Karpas-422 (cell line): Measurements from ENCODE around the gene MCU. TPM values are rescaled to one million over a fixed set of nuclear protein-coding genes. Genes with fewer than 3 reads are reported as not detected.

ENCODE experiments used
- DNase-seq: peaks from one replicate; pipeline ENCODE4 v3.0.0-alpha.2; 2015
- H2AFZ ChIP-seq: fragments of 200-600 bp; sonication (generic); 2 replicates; pipeline ENCODE4 v1.6.1; 2014; ENCODE audit warnings: antibody characterized with exemption, low read length, mixed read lengths
- H3K27ac ChIP-seq: fragments of 200-600 bp; sonication (generic); 2 replicates; pipeline ENCODE4 v1.5.1; 2014; ENCODE audit warnings: mild to moderate bottlenecking, low read length, moderate library complexity
- H3K27me3 ChIP-seq: fragments of 200-600 bp; sonication (generic); 2 replicates; pipeline ENCODE4 v1.6.1; 2014; ENCODE audit warnings: low read length, mixed read lengths
- H3K36me3 ChIP-seq: fragments of 200-600 bp; sonication (generic); 2 replicates; pipeline ENCODE4 v1.6.1; 2014; ENCODE audit warnings: low read length, mixed read lengths; ENCODE audit not compliant: insufficient read depth
- H3K4me1 ChIP-seq: fragments of 200-600 bp; sonication (generic); 2 replicates; pipeline ENCODE4 v1.6.1; 2014; ENCODE audit warnings: mild to moderate bottlenecking, low read length, mixed read lengths
- H3K4me2 ChIP-seq: fragments of 200-600 bp; sonication (generic); 2 replicates; pipeline ENCODE4 v1.6.1; 2014; ENCODE audit warnings: low read length, low read depth, mild to moderate bottlenecking; ENCODE audit not compliant: poor library complexity, severe bottlenecking
- H3K4me3 ChIP-seq: fragments of 200-600 bp; sonication (generic); 2 replicates; pipeline ENCODE4 v1.5.1; 2014; ENCODE audit warnings: mild to moderate bottlenecking, antibody characterized with exemption, low read length, mixed read lengths
- H3K79me2 ChIP-seq: fragments of 200-600 bp; sonication (generic); 2 replicates; pipeline ENCODE4 v1.6.1; 2014; ENCODE audit warnings: mild to moderate bottlenecking, low read length, mixed read lengths
- H3K9ac ChIP-seq: fragments of 200-600 bp; sonication (generic); 2 replicates; pipeline ENCODE4 v1.6.0; 2014; ENCODE audit warnings: low read length
- H3K9me2 ChIP-seq: fragments of 200-600 bp; sonication (generic), shearing (Covaris generic); replicated peaks from 2 replicates; pipeline ENCODE4 v1.6.0; 2014; ENCODE audit warnings: mild to moderate bottlenecking, low read length, moderate library complexity; ENCODE audit not compliant: insufficient read depth
- H3K9me3 ChIP-seq: fragments of 300-700, 200-600 bp; sonication (generic); 2 replicates; pipeline ENCODE4 v1.6.1; 2014; ENCODE audit warnings: low read length, mixed read lengths
- H4K20me1 ChIP-seq: fragments of 200-600 bp; sonication (generic); 2 replicates; pipeline ENCODE4 v1.6.1; 2014; ENCODE audit warnings: mild to moderate bottlenecking, antibody characterized with exemption, low read length, low read depth; ENCODE audit not compliant: insufficient read depth
- total RNA-seq: library from RNA; depleted of rRNA; stranded (reverse); fragments of >200 nt; shearing (Covaris generic); gene quantifications from 2 replicates; pipeline ENCODE4 v1.2.3, GENCODE V29; 2014; ENCODE audit warnings: low replicate concordance

MCU gene
- total RNA-seq, 1 experiment from 2014 or later, result 41.3 TPM

DNA sequence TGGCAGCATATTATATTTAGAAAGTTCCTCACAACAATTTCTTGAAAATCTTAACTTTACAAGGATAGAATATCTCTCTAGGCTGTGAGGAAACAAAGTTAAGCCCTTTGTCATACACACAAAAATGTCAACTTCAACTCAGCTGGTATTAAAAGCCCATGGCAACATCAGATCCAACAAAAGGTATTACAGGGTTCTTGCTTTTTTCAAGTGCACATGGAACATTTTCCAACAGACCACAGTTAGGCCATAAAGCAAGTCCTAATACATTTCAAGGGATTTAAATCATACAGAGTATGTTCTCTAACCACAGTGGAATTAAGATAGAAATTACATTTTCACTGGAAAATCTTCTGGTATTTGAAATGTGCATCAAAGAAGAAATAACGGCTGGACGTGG is 129.7 kb downstream of the MCU start:
- Histone ChIP-seq H3K4me2 (no peak overlapping the region), H3K79me2 (0 out of 2 replicates have a peak, but pooled peaks cover 11% of the 10 kb centered on the region), H3K27ac (no peak overlapping the region), H4K20me1 (no peaks in the 10 kb centered on the region), H3K4me1 (peaks cover 12% of the 10 kb centered on the region), H3K4me3 (no peak overlapping the region), H3K9ac (no peak overlapping the region), H2AFZ (no peak overlapping the region), H3K36me3 (no peaks in the 10 kb centered on the region), H3K9me3 (no peaks in the 10 kb centered on the region), H3K9me2 (no peaks in the 10 kb centered on the region), H3K27me3 (no peaks in the 10 kb centered on the region)
- no peak for DNase-seq

DNA sequence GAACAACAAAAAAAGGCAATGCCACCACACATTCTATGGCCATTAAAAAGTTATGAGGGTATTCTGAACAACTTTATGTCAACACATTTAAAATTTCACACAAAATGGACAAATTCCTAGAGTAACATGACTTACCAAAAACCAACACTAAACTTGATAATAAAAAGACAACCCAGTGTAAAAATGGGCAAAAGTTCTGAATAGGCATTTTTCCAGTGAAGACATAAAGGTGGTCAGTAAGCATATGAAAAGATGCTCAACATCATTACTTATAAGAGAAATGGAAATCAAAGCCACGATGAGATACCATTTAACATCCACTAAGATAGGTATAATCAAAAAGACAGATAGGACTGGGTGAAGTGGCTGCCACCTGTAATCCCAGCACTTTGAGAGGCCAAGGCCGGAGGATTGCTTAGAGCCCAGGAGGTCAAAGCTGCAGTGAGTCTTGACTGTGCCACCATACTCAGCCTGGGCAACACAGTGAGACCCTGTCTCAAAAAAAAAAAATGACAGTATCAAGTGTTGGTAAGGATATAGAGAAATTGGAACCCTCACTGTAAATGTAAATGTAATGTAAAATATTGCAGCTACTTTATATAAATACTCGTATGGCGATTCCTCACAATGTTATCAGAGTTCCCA is 130.5 kb downstream of the MCU start:
- H3K4me2 ChIP-seq, result no peak overlapping the region
- H3K9me3 ChIP-seq, result no peaks in the 10 kb centered on the region
- no peak overlapping the region for H3K9ac ChIP-seq
- no peak for DNase-seq
- H3K79me2 ChIP-seq, result peaks cover 11% of the 10 kb centered on the region; the same call in 1 of the 2 replicates
- peaks cover 20% of the 10 kb centered on the region for H3K4me1 ChIP-seq
- H3K27me3 ChIP-seq, result no peaks in the 10 kb centered on the region
- H4K20me1 ChIP-seq, result no peaks in the 10 kb centered on the region
- no peak overlapping the region for H2AFZ ChIP-seq
- no peaks in the 10 kb centered on the region for H3K36me3 ChIP-seq
- no peaks in the 10 kb centered on the region for H3K9me2 ChIP-seq
- no peak overlapping the region for H3K27ac ChIP-seq
- no peak overlapping the region for H3K4me3 ChIP-seq

DNA sequence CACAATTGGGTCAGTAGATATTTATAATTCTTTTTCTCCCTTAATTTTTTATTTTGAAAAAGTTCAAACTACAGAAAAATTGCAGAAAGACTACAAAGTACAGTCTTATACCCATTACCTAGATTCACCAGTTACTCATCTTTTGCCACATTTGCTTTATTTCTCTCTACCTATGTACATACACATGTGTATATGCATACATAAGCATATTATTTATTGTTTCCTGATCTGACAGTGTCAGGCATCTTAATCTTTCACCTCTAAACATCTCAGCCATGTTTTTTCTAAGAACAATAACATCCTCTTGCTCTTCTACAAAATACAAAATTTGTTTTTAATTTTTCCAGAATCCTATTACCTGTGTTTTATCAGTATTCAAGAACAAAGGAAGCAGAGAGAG is 133.2 kb downstream of the MCU start:
- H3K4me2 ChIP-seq, result no peak overlapping the region
- no peaks in the 10 kb centered on the region for H4K20me1 ChIP-seq
- H3K9me2 ChIP-seq, result no peaks in the 10 kb centered on the region

DNA sequence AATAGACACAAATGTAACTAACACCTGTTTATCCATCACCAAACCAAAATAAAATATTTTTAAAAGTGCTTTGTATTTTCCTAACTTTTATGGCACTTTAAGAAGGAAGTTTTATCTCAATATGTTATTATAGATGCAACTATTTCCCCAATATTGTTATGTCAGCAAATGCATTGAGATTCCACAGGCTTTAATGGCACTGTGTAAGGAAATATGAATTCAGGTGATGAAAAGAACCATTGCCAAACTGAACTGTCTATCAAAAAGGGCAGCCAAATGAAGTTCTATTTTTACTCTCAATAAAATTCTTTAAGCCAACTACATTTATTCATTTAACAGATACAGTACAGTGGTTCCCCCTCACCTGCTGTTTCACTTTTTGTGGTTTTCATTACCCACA is 134.4 kb downstream of the MCU start:
- Histone ChIP-seq H3K36me3 (no peaks in the 10 kb centered on the region), H2AFZ (no peak overlapping the region), H3K27ac (peak overlapping the region; percentile 54), H3K4me2 (peak overlapping the region; percentile 29), H3K27me3 (no peaks in the 10 kb centered on the region), H4K20me1 (no peaks in the 10 kb centered on the region), H3K4me1 (peaks cover 32% of the 10 kb centered on the region), H3K9me3 (no peaks in the 10 kb centered on the region), H3K9ac (no peak overlapping the region), H3K4me3 (0 out of 2 replicates have a peak overlapping the region, but pooled peaks have one; percentile 13), H3K79me2 (peaks cover 22% of the 10 kb centered on the region), H3K9me2 (no peaks in the 10 kb centered on the region)
- no peak for DNase-seq

More for the DNA sequence above, 133.2 kb downstream of the MCU start:
- Histone ChIP-seq H3K79me2 (peaks cover 18% of the 10 kb centered on the region), H3K36me3 (no peaks in the 10 kb centered on the region), H3K9ac (no peak overlapping the region), H3K27ac (no peak overlapping the region), H3K27me3 (no peaks in the 10 kb centered on the region), H3K9me3 (no peaks in the 10 kb centered on the region), H3K4me3 (no peak overlapping the region), H3K4me1 (peaks cover 25% of the 10 kb centered on the region), H2AFZ (no peak overlapping the region)
- DNase-seq, result no peak

DNA sequence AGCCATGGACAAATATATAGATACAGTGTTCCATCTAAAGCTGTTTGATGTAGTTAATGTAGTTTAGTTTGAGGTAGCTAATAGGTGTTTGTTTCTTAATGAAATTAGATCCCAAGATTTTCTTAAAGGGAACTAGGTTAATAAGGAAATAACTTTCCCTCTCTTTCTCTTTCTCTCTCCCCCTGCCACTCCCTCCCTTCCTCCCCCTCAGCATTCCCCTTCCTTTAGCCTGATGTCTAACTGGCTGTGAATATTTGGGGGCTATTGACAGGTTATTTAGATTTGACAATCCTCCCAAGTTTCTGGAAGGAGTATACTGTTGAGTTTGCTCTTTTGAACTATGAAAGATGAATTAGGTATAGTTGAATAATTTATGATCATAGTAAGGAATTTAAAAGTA is 136.4 kb downstream of the MCU start:
- Histone ChIP-seq H3K4me2 (no peak overlapping the region), H3K79me2 (peaks cover 22% of the 10 kb centered on the region), H3K4me3 (no peak overlapping the region), H3K36me3 (no peaks in the 10 kb centered on the region), H3K27ac (no peak overlapping the region), H3K4me1 (peaks cover 43% of the 10 kb centered on the region), H3K9ac (no peak overlapping the region), H3K27me3 (no peaks in the 10 kb centered on the region), H4K20me1 (no peaks in the 10 kb centered on the region), H3K9me3 (no peaks in the 10 kb centered on the region), H3K9me2 (no peaks in the 10 kb centered on the region), H2AFZ (no peak overlapping the region)
- no peak for DNase-seq

DNA sequence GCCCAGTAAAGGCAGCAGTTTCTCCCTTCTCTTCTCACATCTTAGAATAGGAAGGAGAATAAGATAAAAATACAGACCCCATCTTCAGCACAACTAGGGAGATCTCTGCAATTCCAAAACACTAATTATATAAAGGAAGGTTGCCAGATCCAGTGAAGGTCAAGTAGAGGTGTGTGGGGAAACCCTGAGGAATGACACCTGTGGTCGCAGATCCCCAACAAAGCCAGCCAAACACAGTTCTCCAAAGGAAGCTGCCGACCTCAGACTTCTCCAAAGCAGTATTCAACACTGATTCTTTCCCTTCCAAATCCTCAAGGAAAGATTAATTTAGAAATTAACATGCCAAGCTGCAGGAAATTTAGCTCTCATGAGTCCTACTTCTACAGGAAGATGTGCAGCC is 138.7 kb downstream of the MCU start:
- no peaks in the 10 kb centered on the region for H3K9me2 ChIP-seq
- H2AFZ ChIP-seq, result no peak overlapping the region
- peaks cover 26% of the 10 kb centered on the region for H3K79me2 ChIP-seq
- H4K20me1 ChIP-seq, result no peaks in the 10 kb centered on the region
- no peak overlapping the region for H3K4me3 ChIP-seq
- no peak overlapping the region for H3K4me2 ChIP-seq
- no peaks in the 10 kb centered on the region for H3K27me3 ChIP-seq
- no peaks in the 10 kb centered on the region for H3K36me3 ChIP-seq
- DNase-seq, result no peak
- peaks cover 41% of the 10 kb centered on the region for H3K4me1 ChIP-seq
- H3K9ac ChIP-seq, result no peak overlapping the region
- H3K27ac ChIP-seq, result no peak overlapping the region
- no peaks in the 10 kb centered on the region for H3K9me3 ChIP-seq

DNA sequence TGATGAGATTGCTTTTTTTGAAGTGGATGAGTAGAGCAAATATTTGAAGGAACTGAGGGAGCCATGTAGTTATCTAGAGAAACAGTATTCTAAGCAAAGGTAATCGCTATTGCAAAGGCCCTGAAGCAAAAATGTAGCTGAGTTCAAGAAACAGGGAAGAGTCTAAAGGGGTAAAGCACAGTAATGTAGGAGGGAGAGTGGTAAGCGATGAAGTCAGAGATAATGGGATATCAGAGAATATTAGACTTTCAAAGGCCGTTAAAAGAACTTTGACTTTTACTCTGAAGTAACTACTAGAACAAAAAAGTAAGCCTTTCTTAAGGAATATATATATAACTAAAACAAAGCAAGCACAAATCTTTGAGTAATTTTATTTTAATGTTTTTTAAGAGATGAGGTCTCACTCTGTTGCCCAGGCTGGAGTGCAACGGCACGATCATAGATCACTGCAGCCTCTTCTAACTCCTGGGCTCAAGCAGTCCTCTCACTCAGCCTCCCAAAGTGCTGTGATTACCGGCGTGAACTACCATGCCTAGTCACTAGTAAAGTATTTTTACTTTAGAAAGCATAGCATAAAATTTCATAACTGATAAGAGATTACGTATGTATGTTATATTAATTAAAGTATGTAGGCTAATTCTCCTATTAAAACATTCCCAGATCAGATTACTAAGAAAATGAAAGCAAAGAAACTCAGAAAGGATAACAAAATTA is 139.9 kb downstream of the MCU start:
- Histone ChIP-seq H3K79me2 (peaks cover 20% of the 10 kb centered on the region), H4K20me1 (no peaks in the 10 kb centered on the region), H2AFZ (no peak overlapping the region), H3K9ac (no peak overlapping the region), H3K27ac (no peak overlapping the region), H3K4me1 (peaks cover 28% of the 10 kb centered on the region), H3K4me3 (no peak overlapping the region), H3K27me3 (no peaks in the 10 kb centered on the region), H3K4me2 (no peak overlapping the region), H3K36me3 (no peaks in the 10 kb centered on the region), H3K9me2 (no peaks in the 10 kb centered on the region), H3K9me3 (no peaks in the 10 kb centered on the region)
- no peak for DNase-seq

DNA sequence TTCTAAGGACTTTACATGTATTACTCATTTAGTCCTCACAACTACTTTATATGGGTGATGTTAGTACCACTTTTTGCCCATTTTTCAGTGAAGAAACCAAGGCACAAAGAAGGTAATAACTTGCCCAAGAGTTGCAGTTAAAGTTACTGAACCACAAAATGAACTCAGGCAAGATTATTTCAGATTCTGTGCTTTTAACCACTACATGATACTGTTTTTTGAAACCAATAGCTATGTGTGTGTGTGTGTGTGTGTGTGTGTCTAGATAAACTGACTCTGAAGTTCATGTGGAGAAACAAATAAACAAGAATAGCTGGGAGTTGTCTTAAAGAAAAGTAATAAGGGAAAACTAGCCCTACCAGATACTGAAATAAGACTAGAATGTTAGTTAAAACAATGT is 140.8 kb downstream of the MCU start:
- DNase-seq, result no peak
- Histone ChIP-seq H3K27ac (no peak overlapping the region), H3K4me1 (peaks cover 22% of the 10 kb centered on the region), H3K27me3 (no peaks in the 10 kb centered on the region), H3K9me2 (no peaks in the 10 kb centered on the region), H3K4me2 (no peak overlapping the region), H3K79me2 (peaks cover 20% of the 10 kb centered on the region), H4K20me1 (no peaks in the 10 kb centered on the region), H2AFZ (no peak overlapping the region), H3K36me3 (no peaks in the 10 kb centered on the region), H3K4me3 (no peak overlapping the region), H3K9ac (no peak overlapping the region), H3K9me3 (no peaks in the 10 kb centered on the region)
